HG03135 (cell line): Measurements from ENCODE around the gene RPS15A.
A peak's percentile ranks its signal among the peaks of the same experiment; 100 is the strongest.
"Not testable (repeated sequence)": the region's sequence is repeated elsewhere in the genome, so short reads cannot be mapped to it uniquely, and the experiment has no call there.

Experiments used
- ATAC-seq: cut with Tn5 transposase; IDR thresholded peaks from one replicate; pipeline ENCODE4 v1.9.1; 2021; ENCODE audit warnings: mild to moderate bottlenecking, moderate library complexity; ENCODE audit not compliant: unreplicated experiment

Gene RPS15A

DNA sequence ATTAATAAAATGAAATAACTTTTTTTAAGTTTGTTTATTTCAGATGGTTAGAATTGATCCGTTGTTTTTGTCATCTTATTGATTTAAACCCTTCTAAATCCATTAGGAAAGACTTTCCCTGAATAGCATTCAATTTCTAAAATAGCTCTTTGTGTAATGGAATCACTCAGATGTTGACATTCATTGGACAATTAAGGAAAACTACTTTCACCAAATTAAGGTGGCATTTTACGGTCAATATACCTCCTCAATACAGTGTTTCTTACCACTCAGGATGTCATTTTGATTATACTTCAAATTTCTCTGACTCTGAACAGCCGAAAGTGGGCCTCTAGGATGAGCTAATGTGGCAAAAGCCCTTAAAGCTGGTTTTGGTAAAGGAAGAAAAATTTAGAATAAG lies 9.4 kb upstream of the RPS15A start:
- ATAC-seq = no peak

GRCh38 chr16:18797746-18798145 lies 7.6 kb upstream of the RPS15A start:
- no peak for ATAC-seq

- no peak for ATAC-seq
These were observed 6.2 kb upstream of the RPS15A start for GRCh38 chr16:18796377-18796776.

GRCh38 chr16:18792836-18793433 lies 2.8 kb upstream of the RPS15A start:
- ATAC-seq = no peak

DNA sequence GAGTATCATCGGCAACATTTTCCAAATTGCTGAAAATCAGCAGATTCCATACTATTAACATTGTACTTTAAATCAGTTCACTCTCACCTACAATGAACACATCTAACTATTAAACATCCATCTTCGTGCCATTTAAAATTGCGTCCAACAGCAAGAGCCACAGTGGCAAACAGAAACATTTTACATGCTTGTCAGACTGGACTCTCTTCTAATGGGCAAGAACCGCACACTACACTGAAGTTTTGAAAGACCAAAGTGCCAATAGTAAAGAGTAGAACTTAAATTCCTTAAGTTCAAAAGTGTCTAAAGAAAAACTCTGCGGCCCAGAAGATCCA lies 652 bp downstream of the RPS15A start:
- ATAC-seq = no peak

GRCh38 chr16:18788828-18789514 lies 1.2 kb downstream of the RPS15A start:
- no peak for ATAC-seq

- no peak for ATAC-seq
These were observed 5.1 kb downstream of the RPS15A start for GRCh38 chr16:18784917-18785623.

DNA sequence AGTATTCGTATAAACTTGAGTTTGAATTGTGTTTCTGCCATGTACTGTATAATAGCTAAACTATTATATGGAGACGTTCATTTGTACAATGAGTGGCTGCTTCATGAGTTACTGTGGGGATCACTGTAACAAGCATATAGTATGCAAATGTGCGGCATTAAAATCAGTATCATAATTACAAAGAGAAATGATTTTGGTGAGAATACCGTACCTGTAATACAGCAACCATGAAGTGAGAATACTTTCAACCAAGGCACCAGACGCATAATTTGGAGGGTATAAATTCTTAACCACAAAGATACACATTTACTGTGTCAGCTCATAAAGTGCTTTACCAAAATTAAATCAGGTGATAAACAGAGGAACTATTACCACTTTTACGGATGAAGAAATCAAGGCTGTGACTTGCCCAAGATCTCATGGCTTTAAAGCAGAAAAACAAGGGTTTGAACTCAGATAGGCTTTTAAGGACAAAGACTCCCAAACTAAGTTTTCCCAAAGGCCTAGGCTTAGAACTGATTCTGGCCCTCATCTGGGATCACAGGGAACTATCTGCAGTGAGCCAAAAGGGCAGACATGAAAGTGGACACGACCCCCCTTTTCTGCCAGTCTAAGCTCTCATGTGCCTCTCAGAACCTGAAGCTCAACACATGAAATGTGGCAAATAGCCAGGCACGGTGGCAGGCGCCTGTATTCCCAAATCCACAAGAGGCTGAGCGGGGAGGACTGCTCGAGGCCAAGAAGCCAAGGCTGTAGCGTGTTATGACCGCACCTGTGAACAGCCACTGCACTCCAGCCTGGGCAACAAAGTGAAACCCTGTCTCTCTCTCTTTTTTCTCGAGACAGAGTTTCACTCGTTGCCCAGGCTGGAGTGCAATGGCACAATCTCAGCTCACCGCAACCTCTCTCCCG lies 6.4 kb downstream of the RPS15A start:
- no peak for ATAC-seq

GRCh38 chr16:18782697-18783429 lies 7.3 kb downstream of the RPS15A start:
- ATAC-seq = no peak

- not testable (repeated sequence) for ATAC-seq
These were observed 8.9 kb downstream of the RPS15A start for GRCh38 chr16:18781232-18781631.

DNA sequence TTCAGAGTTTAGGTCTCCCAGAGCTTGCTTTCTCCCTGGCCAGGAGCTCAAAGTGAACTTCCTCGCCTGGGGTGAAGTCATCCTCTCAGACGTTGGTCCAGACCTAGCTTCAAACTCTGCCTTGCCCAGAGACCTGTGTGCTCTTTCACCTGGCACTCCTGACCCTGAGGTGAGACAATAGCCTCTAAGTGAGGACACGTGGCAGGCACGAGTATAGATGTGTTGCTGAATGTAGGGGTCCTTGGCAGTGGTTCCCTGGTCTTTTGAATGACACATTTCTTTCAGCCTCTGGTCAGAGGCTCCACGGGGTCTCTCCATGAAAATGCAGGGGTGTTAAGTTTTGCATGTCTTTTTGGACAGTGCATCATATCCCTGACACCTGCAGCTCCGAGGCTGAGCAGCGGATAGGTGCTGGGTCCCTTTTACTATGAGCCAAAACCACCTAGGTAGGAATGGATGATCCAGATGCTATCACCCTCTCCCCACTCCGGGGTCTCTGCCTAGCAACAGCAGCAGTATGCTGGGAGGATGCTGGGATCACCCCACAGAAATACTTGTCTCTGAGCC lies 9.6 kb downstream of the RPS15A start:
- not testable (repeated sequence) for ATAC-seq

GRCh38 chr16:18777664-18778063 lies 12.5 kb downstream of the RPS15A start:
- ATAC-seq = not testable (repeated sequence)

DNA sequence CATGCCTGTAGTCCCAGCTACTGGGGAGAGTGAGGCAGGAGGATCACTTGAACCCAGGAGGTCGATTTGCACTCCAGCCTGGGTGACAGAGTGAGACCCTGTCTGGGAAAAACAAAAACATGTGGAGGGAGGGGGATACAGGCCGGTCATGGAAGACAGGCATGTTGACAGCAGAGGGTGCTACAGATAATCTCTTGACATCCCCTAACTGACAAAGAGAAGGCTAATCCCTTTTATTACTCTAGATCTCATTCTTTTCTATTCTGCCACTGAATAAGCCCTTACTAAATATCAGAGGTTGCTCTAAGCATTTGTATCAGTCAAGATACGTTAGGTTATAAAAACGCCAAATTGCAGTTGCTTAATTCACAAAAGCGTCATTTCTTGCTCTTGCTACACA lies 13.8 kb downstream of the RPS15A start:
- ATAC-seq = not testable (repeated sequence)

- not testable (repeated sequence) for ATAC-seq
These were observed 15.5 kb downstream of the RPS15A start for GRCh38 chr16:18774651-18775050.

- ATAC-seq = not testable (repeated sequence)
These were observed 18.0 kb downstream of the RPS15A start for GRCh38 chr16:18772171-18772570.

- ATAC-seq = not testable (repeated sequence)
These were observed 19.7 kb downstream of the RPS15A start for GRCh38 chr16:18770336-18770962.

GRCh38 chr16:18767217-18767616 lies 22.9 kb downstream of the RPS15A start:
- peak; percentile 57 for ATAC-seq

DNA sequence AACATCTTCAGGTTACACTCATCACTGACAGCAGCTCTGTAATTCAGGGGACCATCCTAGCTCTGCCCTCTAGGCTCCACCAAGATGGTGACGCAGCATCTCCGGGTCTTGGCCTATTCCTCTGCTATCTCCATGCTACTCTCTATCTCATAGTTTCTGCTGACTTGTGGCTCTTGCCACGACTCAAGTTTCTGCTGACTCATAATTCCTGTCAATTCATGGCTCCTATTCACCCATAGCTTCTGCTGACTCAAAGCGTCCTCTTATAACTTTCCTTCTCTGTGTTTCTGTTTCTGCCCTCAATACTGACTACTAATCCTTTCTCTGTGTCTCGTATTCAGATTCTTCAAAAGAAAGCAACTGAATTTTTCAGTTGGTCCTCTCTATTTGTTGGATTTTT lies 27.4 kb downstream of the RPS15A start:
- ATAC-seq = peak; percentile 53

DNA sequence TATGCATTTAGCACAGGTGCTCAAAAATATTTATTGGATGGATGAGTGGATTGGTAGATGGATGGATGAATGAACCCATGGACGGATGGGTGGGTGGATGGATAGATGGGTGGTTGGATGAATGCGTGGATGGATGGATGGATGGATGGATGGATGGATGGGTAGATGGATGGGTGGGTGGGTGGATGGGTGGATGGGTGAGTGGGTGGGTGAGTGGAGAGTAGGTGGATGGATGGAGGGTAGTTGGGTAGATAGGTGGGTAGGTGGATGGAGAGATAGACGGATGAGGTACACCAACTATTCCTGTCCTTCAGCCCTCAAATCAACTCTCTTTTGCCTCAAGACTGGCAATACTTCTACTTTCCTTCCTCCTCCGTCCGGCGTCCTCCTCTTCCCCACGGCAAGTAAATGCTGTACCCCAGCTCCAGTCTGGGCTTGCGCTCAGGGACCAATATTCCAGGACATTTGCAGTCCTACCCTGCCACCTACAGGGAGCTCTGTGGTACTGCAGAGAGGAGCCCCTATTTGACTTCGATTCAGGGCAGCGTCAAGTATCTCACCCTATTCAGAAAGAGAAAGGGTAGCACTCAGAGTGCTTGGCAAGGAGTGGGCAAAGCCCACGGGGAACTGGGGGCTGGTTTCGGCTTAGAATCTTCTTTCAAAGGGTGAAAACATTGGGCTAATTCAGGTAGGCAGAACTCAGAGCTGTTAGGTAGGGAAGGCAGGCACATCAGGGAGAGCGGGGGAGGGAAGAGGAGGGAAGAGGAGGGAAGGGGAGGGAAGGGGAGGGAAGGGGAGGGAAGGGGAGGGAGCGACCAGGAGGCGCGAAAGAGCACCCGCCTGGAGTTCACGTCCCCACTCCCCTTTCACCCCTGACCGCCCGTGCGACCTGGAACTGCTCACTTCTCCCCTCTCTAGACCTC lies 30.3 kb downstream of the RPS15A start:
- peak; percentile 50 for ATAC-seq
